WTC11 (cell line): ENCODE measurements around the gene ACTN1. TPM values are rescaled to one million over a fixed set of nuclear protein-coding genes. Genes with fewer than 3 reads are reported as not detected.

Experiments used
- ATAC-seq: fragments of 200-7000 bp; cut with Tn5 transposase; 2 replicates; pipeline ENCODE4 v1.10.0; 2021; ENCODE audit warnings: mild to moderate bottlenecking, moderate library complexity
- CTCF ChIA-PET: fragments of 300-600 bp; sonication (Branson Sonifier 250); formaldehyde crosslinking; loops from one replicate; lab custom pipeline; 2021; ENCODE audit warnings: antibody characterized with exemption; lab: Charles Lee
- POLR2A ChIA-PET: fragments of 350-600 bp; sonication (Branson Sonifier 250); formaldehyde crosslinking; loops from one replicate; lab custom pipeline; 2021; ENCODE audit warnings: antibody characterized with exemption; lab: Charles Lee
- DNase-seq: peaks from one replicate; pipeline ENCODE4 v3.0.0; 2021; ENCODE audit warnings: low spot score
- H3K27ac Mint-ChIP-seq: 2 replicates; pipeline ENCODE4 v1.8.0; 2021; ENCODE audit warnings: mixed read lengths
- H3K27me3 Mint-ChIP-seq: 2 replicates; pipeline ENCODE4 v1.8.0; 2021; ENCODE audit warnings: low read depth, mild to moderate bottlenecking, moderate library complexity, mixed read lengths
- H3K36me3 Mint-ChIP-seq: 2 replicates; pipeline ENCODE4 v1.8.0; 2021; ENCODE audit warnings: mixed read lengths
- H3K4me1 Mint-ChIP-seq: 2 replicates; pipeline ENCODE4 v1.8.0; 2022; ENCODE audit warnings: mixed read lengths
- H3K4me3 Mint-ChIP-seq: 2 replicates; pipeline ENCODE4 v1.8.0; 2021; ENCODE audit warnings: mild to moderate bottlenecking, moderate library complexity, mixed read lengths
- H3K9me3 Mint-ChIP-seq: 2 replicates; pipeline ENCODE4 v1.8.0; 2021; ENCODE audit warnings: mixed read lengths
- ATF3 ChIP-seq: sonication (generic); formaldehyde crosslinking; conservative IDR thresholded peaks from 2 replicates; pipeline ENCODE4 v1.8.1; 2022; ENCODE audit warnings: mild to moderate bottlenecking, missing genetic modification reagents
- EMX1 ChIP-seq: fragments of 250-450 bp; sonication (Bioruptor Pico); IDR thresholded peaks from 2 replicates; pipeline ENCODE4 v1.8.0; 2021; ENCODE audit warnings: mild to moderate bottlenecking
- GRHL2 ChIP-seq: fragments of 250-450 bp; sonication (Bioruptor Pico); IDR thresholded peaks from 2 replicates; pipeline ENCODE4 v1.8.0; 2022; ENCODE audit warnings: mild to moderate bottlenecking, moderate library complexity; ENCODE audit not compliant: insufficient replicate concordance, severe bottlenecking
- GTF2I ChIP-seq: fragments of 250-450 bp; sonication (Bioruptor Pico); conservative IDR thresholded peaks from 2 replicates; pipeline ENCODE4 v1.4.0; 2021; ENCODE audit warnings: mild to moderate bottlenecking
- JAZF1 ChIP-seq: fragments of 250-450 bp; sonication (Bioruptor Pico); IDR thresholded peaks from 2 replicates; pipeline ENCODE4 v1.9.0; 2021; ENCODE audit warnings: moderate library complexity, mild to moderate bottlenecking, inconsistent platforms
- JUN ChIP-seq: sonication (generic); formaldehyde crosslinking; IDR thresholded peaks from 2 replicates; pipeline ENCODE4 v1.8.0; 2023; ENCODE audit warnings: mild to moderate bottlenecking, missing genetic modification reagents
- MXD4 ChIP-seq: fragments of 250-450 bp; sonication (Bioruptor Pico); IDR thresholded peaks from 2 replicates; pipeline ENCODE4 v1.8.0; 2021; ENCODE audit warnings: mild to moderate bottlenecking, moderate library complexity, borderline replicate concordance
- NFATC4 ChIP-seq: fragments of 250-450 bp; sonication (Bioruptor Pico); IDR thresholded peaks from 2 replicates; pipeline ENCODE4 v1.9.0; 2021; ENCODE audit warnings: mild to moderate bottlenecking
- RELA ChIP-seq: sonication (generic); formaldehyde crosslinking; IDR thresholded peaks from 2 replicates; pipeline ENCODE4 v1.8.1; 2022; ENCODE audit warnings: missing genetic modification reagents, mild to moderate bottlenecking, borderline replicate concordance
- STAT6 ChIP-seq: sonication (generic); formaldehyde crosslinking; conservative IDR thresholded peaks from 2 replicates; pipeline ENCODE4 v1.8.1; 2023; ENCODE audit warnings: mild to moderate bottlenecking, low read depth, missing genetic modification reagents, moderate library complexity
- TP53 ChIP-seq: sonication (generic); formaldehyde crosslinking; IDR thresholded peaks from 2 replicates; pipeline ENCODE4 v1.8.1; 2023; ENCODE audit warnings: mild to moderate bottlenecking, missing genetic modification reagents
- USF1 ChIP-seq: sonication (generic); formaldehyde crosslinking; IDR thresholded peaks from 2 replicates; pipeline ENCODE4 v1.8.0; 2022; ENCODE audit warnings: mild to moderate bottlenecking, missing genetic modification reagents
- ZMAT4 ChIP-seq: fragments of 250-450 bp; sonication (Bioruptor Pico); IDR thresholded peaks from 2 replicates; pipeline ENCODE4 v1.9.0; 2021; ENCODE audit warnings: mild to moderate bottlenecking
- total RNA-seq: library from RNA; stranded (reverse); gene quantifications from 3 replicates; pipeline ENCODE4 v1.2.3, GENCODE V29; 2021

ACTN1 gene
- total RNA-seq, 1 experiment from 2014 or later = 196 TPM

GRCh38 chr14:68908201-68908600 is 70.9 kb downstream of the ACTN1 start:
- POLR2A ChIA-PET = no interaction called here
- peak overlapping the region; percentile 60 for H3K27ac Mint-ChIP-seq

GRCh38 chr14:68906439-68906838 is 72.7 kb downstream of the ACTN1 start:
- H3K36me3 Mint-ChIP-seq = peaks cover 79% of the 10 kb centered on the region
- ChIA-PET POLR2A (no interaction called here), CTCF (interaction anchor here (1.6 to 2.5 kb wide), 2 partner anchors 195 to 201 kb away, joined by 5 to 7 read pairs; no protein-coding TSS in a partner anchor)

More at GRCh38 chr14:68908201-68908600, 70.9 kb downstream of the ACTN1 start:
- Mint-ChIP-seq H3K4me1 (no peaks in the 10 kb centered on the region; the same call in 1 of the 2 replicates), H3K4me3 (no peak overlapping the region), H3K36me3 (peaks cover 64% of the 10 kb centered on the region), H3K9me3 (no peaks in the 10 kb centered on the region), H3K27me3 (no peaks in the 10 kb centered on the region)
- CTCF ChIA-PET = interaction anchor here (1.2 to 1.3 kb wide), 2 partner anchors 12 to 127 kb away, joined by 3 read pairs; no protein-coding TSS in a partner anchor
- TF ChIP-seq ZMAT4 (CRISPR knock-in tag) (no peak), GTF2I (CRISPR knock-in tag) (no peak), USF1 (CRISPR knock-in tag) (no peak), NFATC4 (CRISPR knock-in tag) (no peak), STAT6 (CRISPR knock-in tag) (no peak), JAZF1 (CRISPR knock-in tag) (no peak)
- DNase-seq = no peak
- ATAC-seq = no peak

More at GRCh38 chr14:68906439-68906838, 72.7 kb downstream of the ACTN1 start:
- Mint-ChIP-seq H3K4me1 (no peaks in the 10 kb centered on the region; the same call in 1 of the 2 replicates), H3K27me3 (no peaks in the 10 kb centered on the region), H3K9me3 (no peaks in the 10 kb centered on the region), H3K27ac (no peak overlapping the region; the same call in 1 of the 2 replicates), H3K4me3 (no peak overlapping the region)
- ATAC-seq = no peak
- DNase-seq = no peak
- TF ChIP-seq GRHL2 (no peak), ATF3 (no peak), STAT6 (CRISPR knock-in tag) (no peak), TP53 (CRISPR knock-in tag) (no peak), EMX1 (no peak), MXD4 (CRISPR knock-in tag) (no peak), RELA (CRISPR knock-in tag) (no peak), JUN (no peak)
